K562 (cell line): ENCODE results near the gene NDUFA5.

Source experiments
- CTCF ChIP-seq, 3 experiments: IDR thresholded peaks in 2 of 3; conservative IDR thresholded peaks in 1 of 3; 2 replicates each; pipeline ENCODE4 v1.5.1; 2011 to 2012; ENCODE audit warnings: low read length in 3 of 3, mild to moderate bottlenecking in 3 of 3, control low read depth in 2 of 3, improper control_type of control experiment in 1 of 3, inconsistent platforms in 1 of 3, low read depth in 1 of 3, mixed read lengths in 1 of 3, moderate library complexity in 1 of 3; ENCODE audit not compliant: insufficient read depth in 2 of 3
- NCOA2 ChIP-seq, 2 experiments: fragments of 450-650 bp; IDR thresholded peaks; 2 replicates each; pipeline ENCODE4 v1.6.1; 2018; ENCODE audit warnings: mild to moderate bottlenecking in 2 of 2, moderate library complexity in 1 of 2; ENCODE audit not compliant: partially characterized antibody in 2 of 2
- PBX2 ChIP-seq, 2 experiments: IDR thresholded peaks in 1 of 2; conservative IDR thresholded peaks in 1 of 2; 2 replicates each; pipeline ENCODE4 v1.6.1; 2016; ENCODE audit warnings: low read depth in 2 of 2, mild to moderate bottlenecking in 1 of 2, missing compliant biosample characterization in 1 of 2, missing genetic modification characterization in 1 of 2, moderate library complexity in 1 of 2
- PKNOX1 ChIP-seq: fragments of 450-650 bp; IDR thresholded peaks from 2 replicates; pipeline ENCODE4 v1.6.1; 2016
- POLR2A ChIP-seq: fragments of 450-650 bp; conservative IDR thresholded peaks from 2 replicates; pipeline ENCODE4 v1.6.1; 2016
- REST ChIP-seq, 2 experiments: fragments of 450-650 bp; formaldehyde crosslinking in 1 of 2; IDR thresholded peaks; 2 replicates each; pipeline versions ENCODE4 v1.4.0 to v1.6.1; 2014 to 2020; ENCODE audit warnings: mild to moderate bottlenecking in 2 of 2, borderline replicate concordance in 1 of 2, low read depth in 1 of 2
- ZFP36 ChIP-seq: fragments of 150-350 bp; IDR thresholded peaks from 2 replicates; pipeline ENCODE4 v1.6.1; 2018; ENCODE audit warnings: low read length, low read depth; ENCODE audit not compliant: partially characterized antibody

GRCh38 chr7:123581162-123581459 is 23.5 kb upstream of the NDUFA5 start:
- TF ChIP-seq POLR2A (no peak), PKNOX1 (no peak), CTCF (IDR thresholded peaks at IDR 0.05 in 2 of 3, conservative IDR thresholded peaks at IDR 0.05 in 1 of 3; ENCODE audit: insufficient read depth in 2 of 3, low read depth in 1 of 3, low read length in 3 of 3) (no peak), REST (IDR thresholded peaks at IDR 0.05; ENCODE audit: borderline replicate concordance) (no peak), REST (CRISPR knock-in tag; IDR thresholded peaks at IDR 0.05; ENCODE audit: low read depth) (no peak), NCOA2 (IDR thresholded peaks at IDR 0.05; ENCODE audit: partially characterized antibody in 2 of 2) (no peak), PBX2 (CRISPR knock-in tag; IDR thresholded peaks at IDR 0.05; ENCODE audit: low read depth) (no peak), PBX2 (tag; conservative IDR thresholded peaks at IDR 0.05; ENCODE audit: low read depth) (no peak), ZFP36 (no peak)
